Right atrium auricular region (tissue), 2 donors: ENCODE data around the gene LARP4B. TPM values are rescaled to one million over a fixed set of nuclear protein-coding genes. Genes with fewer than 3 reads are reported as not detected.
"Not testable (repeated sequence)": the region's sequence is repeated elsewhere in the genome, so short reads cannot be mapped to it uniquely, and the experiment has no call there.

Source experiments
- DNase-seq: peaks from one replicate; pipeline ENCODE4 v3.0.0-alpha.2; 2019; ENCODE audit warnings: low spot score
- H3K27ac ChIP-seq, 2 donors: fragments of 200-600 bp; sonication (generic); 1 replicate in 1 of 2; 2 replicates in 1 of 2; pipeline ENCODE4 v1.5.1; 2016 to 2019
- H3K27me3 ChIP-seq, 2 donors: fragments of 200-600 bp; sonication (generic); one replicate each; pipeline versions ENCODE4 v1.5.1 to v1.6.0; 2017 to 2019
- H3K36me3 ChIP-seq: fragments of 200-600 bp; sonication (generic); one replicate; pipeline ENCODE4 v1.5.1; 2016
- H3K4me1 ChIP-seq, 2 donors: fragments of 200-600 bp; sonication (generic); one replicate each; pipeline versions ENCODE4 v1.5.1 to v1.6.0; 2017 to 2019
- H3K4me3 ChIP-seq, 2 donors: fragments of 200-600 bp; sonication (generic); 1 replicate in 1 of 2; 2 replicates in 1 of 2; pipeline ENCODE4 v1.5.1; 2017 to 2019; ENCODE audit warnings: mild to moderate bottlenecking in 1 of 2, moderate library complexity in 1 of 2
- H3K9me3 ChIP-seq, 2 donors: fragments of 200-600 bp; sonication (generic); one replicate each; pipeline ENCODE4 v1.5.1; 2019
- total RNA-seq, 2 donors: library from RNA; depleted of rRNA; stranded (reverse); fragments of >200 nt; gene quantifications; one replicate each; pipeline ENCODE4 v1.1.0, GENCODE V29; 2016
- TF ChIP-seq, protein P1 (sequence below), 2 donors: fragments of 200-600 bp; sonication (generic); IDR thresholded peaks; one replicate each; pipeline ENCODE4 v1.5.1; 2019; ENCODE audit warnings: antibody characterized with exemption in 2 of 2

The LARP4B gene
- total RNA-seq, 2 donors from 2014 or later, result 24.2 to 26.1 TPM

DNA sequence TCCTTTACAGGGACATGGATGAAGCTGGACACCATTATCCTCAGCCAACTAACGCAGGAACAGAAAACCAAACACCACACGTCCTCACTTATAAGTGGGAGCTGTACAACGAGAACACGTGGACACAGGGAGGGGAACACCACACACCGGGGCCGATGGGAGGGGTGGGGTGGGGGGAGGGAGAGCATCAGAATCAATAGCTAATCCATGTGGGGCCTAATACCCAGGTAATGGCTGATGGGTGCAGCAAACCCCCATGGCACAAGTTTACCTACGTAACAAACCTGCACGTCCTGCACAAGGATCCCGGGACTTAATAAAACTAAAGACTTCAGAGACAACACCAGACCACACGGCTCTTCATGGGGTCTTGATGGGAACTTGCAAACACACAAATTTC lies 159.9 kb downstream of the LARP4B start:
- TF ChIP-seq, protein P1, sequence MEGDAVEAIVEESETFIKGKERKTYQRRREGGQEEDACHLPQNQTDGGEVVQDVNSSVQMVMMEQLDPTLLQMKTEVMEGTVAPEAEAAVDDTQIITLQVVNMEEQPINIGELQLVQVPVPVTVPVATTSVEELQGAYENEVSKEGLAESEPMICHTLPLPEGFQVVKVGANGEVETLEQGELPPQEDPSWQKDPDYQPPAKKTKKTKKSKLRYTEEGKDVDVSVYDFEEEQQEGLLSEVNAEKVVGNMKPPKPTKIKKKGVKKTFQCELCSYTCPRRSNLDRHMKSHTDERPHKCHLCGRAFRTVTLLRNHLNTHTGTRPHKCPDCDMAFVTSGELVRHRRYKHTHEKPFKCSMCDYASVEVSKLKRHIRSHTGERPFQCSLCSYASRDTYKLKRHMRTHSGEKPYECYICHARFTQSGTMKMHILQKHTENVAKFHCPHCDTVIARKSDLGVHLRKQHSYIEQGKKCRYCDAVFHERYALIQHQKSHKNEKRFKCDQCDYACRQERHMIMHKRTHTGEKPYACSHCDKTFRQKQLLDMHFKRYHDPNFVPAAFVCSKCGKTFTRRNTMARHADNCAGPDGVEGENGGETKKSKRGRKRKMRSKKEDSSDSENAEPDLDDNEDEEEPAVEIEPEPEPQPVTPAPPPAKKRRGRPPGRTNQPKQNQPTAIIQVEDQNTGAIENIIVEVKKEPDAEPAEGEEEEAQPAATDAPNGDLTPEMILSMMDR (IDR thresholded peaks at IDR 0.05), result no peak
- Histone ChIP-seq H3K27ac (no peak overlapping the region), H3K36me3 (no peaks in the 10 kb centered on the region), H3K9me3 (peaks cover 0 to 19% of the 10 kb centered on the region in 2 donors), H3K4me1 (no peaks in the 10 kb centered on the region), H3K4me3 (no peak overlapping the region), H3K27me3 (no peaks in the 10 kb centered on the region)
- DNase-seq, result no peak

DNA sequence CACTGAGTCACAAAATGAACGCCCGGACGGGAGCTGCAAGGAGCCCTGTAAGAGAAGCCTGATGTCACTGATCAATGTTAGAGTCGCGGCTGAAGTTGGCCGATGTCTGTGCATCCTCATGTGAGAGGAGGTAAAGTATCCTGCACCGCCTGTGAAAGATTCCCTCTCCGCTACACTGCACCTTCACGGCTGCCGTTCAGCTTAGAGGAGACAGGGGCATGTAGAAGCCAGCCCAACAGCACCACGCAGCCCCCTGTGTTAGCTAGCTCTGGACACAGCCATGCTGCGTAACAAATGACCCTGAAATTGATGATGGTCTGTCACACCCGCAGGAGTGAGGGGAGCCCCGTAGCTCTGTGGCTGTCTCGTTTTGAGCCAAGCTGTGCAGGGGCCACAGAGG lies 160.5 kb downstream of the LARP4B start:
- Histone ChIP-seq H3K9me3 (peaks cover 0 to 20% of the 10 kb centered on the region in 2 donors), H3K4me1 (no peaks in the 10 kb centered on the region), H3K36me3 (no peaks in the 10 kb centered on the region), H3K4me3 (no peak overlapping the region), H3K27me3 (no peaks in the 10 kb centered on the region), H3K27ac (no peak overlapping the region)
- no peak for DNase-seq
- TF ChIP-seq, protein P1 (IDR thresholded peaks at IDR 0.05), result no peak

DNA sequence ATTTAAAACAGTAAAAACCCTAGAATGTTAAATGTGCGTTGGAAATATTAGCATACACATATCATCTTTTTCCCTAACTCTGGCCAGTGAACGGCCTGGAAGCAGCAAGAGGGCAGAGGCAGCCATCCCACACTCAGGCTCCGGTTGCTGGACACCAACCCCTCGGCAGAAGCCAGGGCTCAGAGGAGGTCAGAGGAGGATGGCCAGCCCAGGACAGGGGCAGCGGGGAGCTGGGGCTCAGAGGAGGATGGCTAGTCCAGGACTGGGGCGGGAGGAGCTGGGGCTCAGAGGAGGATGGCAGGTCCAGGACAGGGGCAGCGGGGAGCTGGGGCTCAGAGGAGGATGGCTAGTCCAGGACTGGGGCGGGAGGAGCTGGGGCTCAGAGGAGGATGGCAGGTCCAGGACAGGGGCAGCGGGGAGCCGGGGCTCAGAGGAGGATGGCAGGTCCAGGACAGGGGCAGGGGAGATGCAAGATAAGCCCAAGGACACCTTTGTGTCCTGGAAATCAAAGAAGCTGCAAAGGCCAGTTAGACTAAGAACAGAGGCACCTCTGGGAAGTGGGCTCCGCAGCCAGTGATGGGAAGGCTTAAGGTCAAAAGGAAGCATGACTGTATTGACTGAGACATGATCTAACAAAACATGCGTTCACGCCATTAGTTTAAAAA lies 161.3 kb downstream of the LARP4B start:
- not testable (repeated sequence) for H3K4me1 ChIP-seq, DNase-seq, H3K4me3 ChIP-seq, H3K27ac ChIP-seq, H3K27me3 ChIP-seq, H3K36me3 ChIP-seq
- H3K9me3 ChIP-seq, result peaks cover 0 to 20% of the 10 kb centered on the region in 2 donors

DNA sequence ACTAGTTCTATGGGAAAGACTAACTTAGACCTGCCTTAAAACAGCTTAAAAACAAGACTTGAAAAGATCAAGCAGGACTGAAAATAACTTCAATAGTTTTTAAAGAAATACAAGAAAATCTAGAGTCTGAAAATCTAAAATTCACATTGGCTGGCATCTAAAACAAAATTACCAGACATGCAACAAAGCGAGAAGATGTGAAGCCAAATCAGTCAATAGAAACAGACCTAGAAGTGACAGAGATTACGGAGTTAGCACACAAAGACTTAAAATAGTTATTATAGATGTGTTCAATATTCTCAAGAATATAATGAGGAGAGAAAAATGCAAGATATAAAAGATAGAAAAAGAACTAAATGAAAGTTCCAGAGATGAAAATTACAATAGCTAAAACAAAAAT lies 163.7 kb downstream of the LARP4B start:
- peaks cover 0 to 20% of the 10 kb centered on the region in 2 donors for H3K9me3 ChIP-seq

DNA sequence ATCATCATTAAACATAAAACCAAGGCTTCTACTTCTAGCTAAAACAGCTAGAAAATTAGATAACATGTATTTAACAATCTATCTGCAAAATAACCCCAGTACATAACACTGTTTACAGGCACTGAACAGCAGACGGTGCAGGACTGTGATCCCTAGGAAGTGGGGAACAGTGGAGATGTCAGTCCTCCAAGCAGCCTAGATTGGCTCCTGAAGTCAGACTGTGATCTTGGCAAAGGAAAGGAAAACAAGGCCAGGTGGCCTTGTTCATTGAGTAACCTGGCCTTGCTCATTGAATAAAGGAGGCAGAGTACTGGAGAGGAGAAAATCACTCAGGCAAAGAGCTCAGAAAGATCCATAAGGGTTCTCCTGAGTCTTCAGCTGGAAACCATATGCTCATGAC lies 164.3 kb downstream of the LARP4B start:
- no peak overlapping the region for H3K4me3 ChIP-seq
- no peaks in the 10 kb centered on the region for H3K36me3 ChIP-seq
- H3K9me3 ChIP-seq, result peaks cover 0 to 20% of the 10 kb centered on the region in 2 donors
- H3K4me1 ChIP-seq, result no peaks in the 10 kb centered on the region
- H3K27ac ChIP-seq, result no peak overlapping the region
- no peak for DNase-seq
- TF ChIP-seq, protein P1 (IDR thresholded peaks at IDR 0.05), result no peak
- no peaks in the 10 kb centered on the region for H3K27me3 ChIP-seq

More for the DNA sequence above, 163.7 kb downstream of the LARP4B start:
- H3K27me3 ChIP-seq, result no peaks in the 10 kb centered on the region
- DNase-seq, result no peak
- TF ChIP-seq, protein P1 (IDR thresholded peaks at IDR 0.05), result no peak
- no peak overlapping the region for H3K27ac ChIP-seq
- H3K4me3 ChIP-seq, result no peak overlapping the region
- no peaks in the 10 kb centered on the region for H3K4me1 ChIP-seq
- no peaks in the 10 kb centered on the region for H3K36me3 ChIP-seq

DNA sequence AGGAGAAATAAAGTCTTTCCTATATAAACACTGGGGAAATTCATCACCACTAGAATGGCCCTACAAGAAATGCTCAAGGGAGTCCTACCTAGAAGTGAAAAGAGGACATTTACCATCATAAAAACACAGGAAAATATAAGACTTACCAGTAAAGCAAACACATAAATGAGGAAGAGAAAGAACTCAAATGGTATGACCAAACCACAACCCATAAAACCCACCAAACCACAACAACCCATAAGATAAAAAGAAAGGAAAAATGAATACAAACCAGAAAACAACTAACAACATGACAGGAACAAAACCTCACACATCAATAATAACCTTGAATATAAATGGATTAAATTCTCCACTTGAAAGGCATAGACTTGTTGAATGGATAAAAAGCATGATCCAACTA lies 170.1 kb downstream of the LARP4B start:
- no peak overlapping the region for H3K4me3 ChIP-seq
- peaks cover 5 to 25% of the 10 kb centered on the region in 2 donors for H3K9me3 ChIP-seq
- no peak overlapping the region for H3K27ac ChIP-seq
- TF ChIP-seq, protein P1 (IDR thresholded peaks at IDR 0.05), result no peak
- H3K27me3 ChIP-seq, result no peaks in the 10 kb centered on the region
- H3K4me1 ChIP-seq, result no peaks in the 10 kb centered on the region
- DNase-seq, result no peak
- no peaks in the 10 kb centered on the region for H3K36me3 ChIP-seq
